Caco-2 (cell line): ENCODE measurements around the gene CPAMD8. TPM values are rescaled to one million over a fixed set of nuclear protein-coding genes. Genes with fewer than 3 reads are reported as not detected.

ENCODE experiments used
- BruUV-seq: library from RNA; stranded (reverse); fragments of 400-500 nt; replicated peaks from 2 replicates; lab custom pipeline; 2021; lab: Mats Ljungman, UMichigan
- CTCF ChIA-PET: fragments of 300-600 bp; sonication (Branson Sonifier 250); formaldehyde crosslinking; loops from one replicate; lab custom pipeline; 2022; ENCODE audit warnings: antibody characterized with exemption; lab: Charles Lee
- POLR2A ChIA-PET: fragments of 300-600 bp; sonication (Branson Sonifier 250); formaldehyde crosslinking; loops from one replicate; lab custom pipeline; 2022; ENCODE audit warnings: antibody characterized with exemption; lab: Charles Lee
- DNase-seq, 2 experiments: peaks; one replicate each; pipeline versions ENCODE4 v3.0.0 to v3.0.0-alpha.2; 2020 to 2022
- H3K27me3 ChIP-seq: replicated peaks from 2 replicates; pipeline ENCODE4 v1.6.0; 2011; ENCODE audit warnings: low read length; ENCODE audit not compliant: control insufficient read depth, insufficient read depth
- H3K36me3 ChIP-seq: 2 replicates; pipeline ENCODE4 v1.5.1; 2011; ENCODE audit warnings: low read length; ENCODE audit not compliant: control insufficient read depth, insufficient read depth
- H3K4me1 ChIP-seq: fragments of 250-450 bp; sonication (Bioruptor Pico); 2 replicates; pipeline ENCODE4 v1.5.1; 2020; ENCODE audit warnings: mild to moderate bottlenecking
- H3K4me3 ChIP-seq: 2 replicates; pipeline ENCODE4 v1.5.1; 2011; ENCODE audit warnings: low read depth, mild to moderate bottlenecking, control low read depth, low read length
- H3K9me3 ChIP-seq: fragments of 250-450 bp; sonication (Bioruptor Pico); 2 replicates; pipeline ENCODE4 v1.5.1; 2020; ENCODE audit warnings: mild to moderate bottlenecking, moderate library complexity
- H3K27ac Mint-ChIP-seq: one replicate; pipeline ENCODE4 v1.8.0; 2022; ENCODE audit warnings: mixed read lengths; ENCODE audit not compliant: unreplicated experiment
- H3K27me3 Mint-ChIP-seq: one replicate; pipeline ENCODE4 v1.8.0; 2022; ENCODE audit warnings: mixed read lengths; ENCODE audit not compliant: insufficient read depth, unreplicated experiment
- H3K36me3 Mint-ChIP-seq: one replicate; pipeline ENCODE4 v1.8.0; 2022; ENCODE audit warnings: mild to moderate bottlenecking, mixed read lengths; ENCODE audit not compliant: insufficient read depth, unreplicated experiment
- H3K4me1 Mint-ChIP-seq: one replicate; pipeline ENCODE4 v1.8.0; 2022; ENCODE audit warnings: low read depth, mixed read lengths; ENCODE audit not compliant: unreplicated experiment
- H3K4me3 Mint-ChIP-seq: one replicate; pipeline ENCODE4 v1.8.0; 2022; ENCODE audit warnings: mild to moderate bottlenecking, moderate library complexity, mixed read lengths; ENCODE audit not compliant: unreplicated experiment
- H3K9me3 Mint-ChIP-seq: one replicate; pipeline ENCODE4 v1.8.0; 2022; ENCODE audit warnings: mixed read lengths; ENCODE audit not compliant: unreplicated experiment
- CTCF ChIP-seq, 2 experiments: fragments of 200-600 bp in 1 of 2; IDR thresholded peaks; 1 replicate in 1 of 2; 2 replicates in 1 of 2; pipeline versions ENCODE4 v1.5.1 to v1.8.0; 2011 to 2022; ENCODE audit warnings: antibody characterized with exemption in 1 of 2, control low read depth in 1 of 2, inconsistent platforms in 1 of 2, low read depth in 1 of 2, low read length in 1 of 2, mild to moderate bottlenecking in 1 of 2, moderate library complexity in 1 of 2; ENCODE audit not compliant: insufficient read depth in 1 of 2, severe bottlenecking in 1 of 2, unreplicated experiment in 1 of 2
- intact Hi-C: fragments of 100-400 bp; cut with micrococcal nuclease; formaldehyde crosslinking; loops from one replicate; pipeline ENCODE4 v1.10.0; 2022; ENCODE audit not compliant: unreplicated experiment
- total RNA-seq: library from RNA; stranded (reverse); gene quantifications from 2 replicates; pipeline ENCODE4 v1.2.3, GENCODE V29; 2022

Gene CPAMD8
- total RNA-seq, 1 experiment from 2014 or later = 1.1 TPM

- POLR2A ChIA-PET = no interaction called here
- no peak for TF ChIP-seq CTCF (IDR thresholded peaks at IDR 0.05; ENCODE audit: insufficient read depth in 1 of 2, low read depth in 1 of 2, low read length in 1 of 2, severe bottlenecking in 1 of 2, unreplicated experiment in 1 of 2)
- Mint-ChIP-seq H3K4me3 (no peak overlapping the region), H3K4me1 (no peaks in the 10 kb centered on the region), H3K9me3 (peaks cover 9% of the 10 kb centered on the region), H3K27ac (no peak overlapping the region), H3K36me3 (no peaks in the 10 kb centered on the region), H3K27me3 (peaks cover 9% of the 10 kb centered on the region)
- H3K27me3 ChIP-seq = no peaks in the 10 kb centered on the region
- CTCF ChIA-PET = no interaction called here
- no peak for DNase-seq
- H3K4me1 ChIP-seq = no peaks in the 10 kb centered on the region
- H3K36me3 ChIP-seq = no peaks in the 10 kb centered on the region
- no TSS peak for BruUV-seq
- intact Hi-C loops = no loop called here
- H3K4me3 ChIP-seq = no peak overlapping the region
- H3K9me3 ChIP-seq = no peaks in the 10 kb centered on the region
Measured at GRCh38 chr19:16946951-16947940, 79.4 kb downstream of the CPAMD8 start.

GRCh38 chr19:16945762-16946465 lies 80.7 kb downstream of the CPAMD8 start:
- H3K36me3 Mint-ChIP-seq = no peaks in the 10 kb centered on the region
- BruUV-seq = no TSS peak
- intact Hi-C loops = no loop called here
- TF ChIP-seq CTCF (IDR thresholded peaks at IDR 0.05; ENCODE audit: insufficient read depth in 1 of 2, low read depth in 1 of 2, low read length in 1 of 2, severe bottlenecking in 1 of 2, unreplicated experiment in 1 of 2) = no peak
- no peak overlapping the region for H3K4me3 Mint-ChIP-seq
- H3K27ac Mint-ChIP-seq = no peak overlapping the region
- no peak overlapping the region for H3K4me3 ChIP-seq
- POLR2A ChIA-PET = no interaction called here
- H3K4me1 ChIP-seq = no peaks in the 10 kb centered on the region
- no peaks in the 10 kb centered on the region for H3K27me3 ChIP-seq
- no peaks in the 10 kb centered on the region for H3K9me3 ChIP-seq
- H3K27me3 Mint-ChIP-seq = peaks cover 9% of the 10 kb centered on the region
- no peak for DNase-seq
- H3K36me3 ChIP-seq = no peaks in the 10 kb centered on the region
- peaks cover 9% of the 10 kb centered on the region for H3K9me3 Mint-ChIP-seq
- H3K4me1 Mint-ChIP-seq = no peaks in the 10 kb centered on the region
- CTCF ChIA-PET = no interaction called here

- no peak for DNase-seq
- Mint-ChIP-seq H3K36me3 (no peaks in the 10 kb centered on the region), H3K27me3 (peaks cover 9% of the 10 kb centered on the region), H3K4me1 (no peaks in the 10 kb centered on the region), H3K4me3 (no peak overlapping the region), H3K9me3 (peaks cover 9% of the 10 kb centered on the region), H3K27ac (no peak overlapping the region)
- CTCF ChIA-PET = no interaction called here
- POLR2A ChIA-PET = no interaction called here
- Histone ChIP-seq H3K27me3 (no peaks in the 10 kb centered on the region), H3K4me3 (no peak overlapping the region), H3K36me3 (no peaks in the 10 kb centered on the region), H3K9me3 (no peaks in the 10 kb centered on the region), H3K4me1 (no peaks in the 10 kb centered on the region)
- BruUV-seq = no TSS peak
- intact Hi-C loops = no loop called here
- no peak for TF ChIP-seq CTCF (IDR thresholded peaks at IDR 0.05; ENCODE audit: insufficient read depth in 1 of 2, low read depth in 1 of 2, low read length in 1 of 2, severe bottlenecking in 1 of 2, unreplicated experiment in 1 of 2)
Measured at GRCh38 chr19:16945364-16945714, 81.3 kb downstream of the CPAMD8 start.
